ENCODE measurements around the gene LUC7L3.

LUC7L3 gene

GRCh38 chr17:50739098-50739497, 19.7 kb downstream of the LUC7L3 start:
- H3K27me3 ChIP-seq (ENCODE audit: insufficient read depth, poor library complexity, severe bottlenecking) = no peaks in the 10 kb centered on the region
- no peak for DNase-seq (ENCODE audit: low read depth in 1 of 2, low spot score in 1 of 2)
- no peak for TF ChIP-seq POLR2AphosphoS5 (IDR thresholded peaks at IDR 0.05; ENCODE audit: low read depth)
- no peak for TF ChIP-seq CTCF (IDR thresholded peaks at IDR 0.05; ENCODE audit: insufficient read depth, low read length)
- no peak for TF ChIP-seq GABPA (IDR thresholded peaks at IDR 0.05; ENCODE audit: low read depth)
- no peak for TF ChIP-seq REST (IDR thresholded peaks at IDR 0.05; ENCODE audit: insufficient replicate concordance, low read depth)
- TF ChIP-seq SPI1 (IDR thresholded peaks at IDR 0.05; ENCODE audit: borderline replicate concordance, low read depth) = no peak
- no peak overlapping the region for H3K27ac ChIP-seq (replicated peaks)
- H3K4me3 ChIP-seq (replicated peaks; ENCODE audit: insufficient read depth, low read length) = no peak overlapping the region

GRCh38 chr17:50745631-50746030, 26.2 kb downstream of the LUC7L3 start:
- no peaks in the 10 kb centered on the region for H3K27me3 ChIP-seq (ENCODE audit: insufficient read depth, poor library complexity, severe bottlenecking)
- DNase-seq (ENCODE audit: low read depth in 1 of 2, low spot score in 1 of 2) = no peak
- H3K27ac ChIP-seq (replicated peaks) = no peak overlapping the region
- no peak overlapping the region for H3K4me3 ChIP-seq (replicated peaks; ENCODE audit: insufficient read depth, low read length)
- TF ChIP-seq POLR2AphosphoS5 (IDR thresholded peaks at IDR 0.05; ENCODE audit: low read depth) (no peak), GABPA (IDR thresholded peaks at IDR 0.05; ENCODE audit: low read depth) (no peak), CTCF (IDR thresholded peaks at IDR 0.05; ENCODE audit: insufficient read depth, low read length) (no peak), REST (IDR thresholded peaks at IDR 0.05; ENCODE audit: insufficient replicate concordance, low read depth) (no peak), SPI1 (IDR thresholded peaks at IDR 0.05; ENCODE audit: borderline replicate concordance, low read depth) (no peak)

- no peak for DNase-seq (ENCODE audit: low read depth in 1 of 2, low spot score in 1 of 2)
- H3K27ac ChIP-seq (replicated peaks) = no peak overlapping the region
- TF ChIP-seq CTCF (IDR thresholded peaks at IDR 0.05; ENCODE audit: insufficient read depth, low read length) (no peak), SPI1 (IDR thresholded peaks at IDR 0.05; ENCODE audit: borderline replicate concordance, low read depth) (no peak), GABPA (IDR thresholded peaks at IDR 0.05; ENCODE audit: low read depth) (no peak), POLR2AphosphoS5 (IDR thresholded peaks at IDR 0.05; ENCODE audit: low read depth) (no peak), REST (IDR thresholded peaks at IDR 0.05; ENCODE audit: insufficient replicate concordance, low read depth) (no peak)
- no peak overlapping the region for H3K4me3 ChIP-seq (replicated peaks; ENCODE audit: insufficient read depth, low read length)
- H3K27me3 ChIP-seq (ENCODE audit: insufficient read depth, poor library complexity, severe bottlenecking) = no peaks in the 10 kb centered on the region
Measured at GRCh38 chr17:50749245-50749644, 29.8 kb downstream of the LUC7L3 start.
